Loucy (cell line): ENCODE data around the gene CUX1.

ENCODE experiments used
- EZH2phosphoT487 ChIP-seq: fragments of 200-600 bp; IDR thresholded peaks from 2 replicates; pipeline ENCODE4 v1.6.1; 2018; ENCODE audit warnings: antibody characterized with exemption, mild to moderate bottlenecking, moderate library complexity, borderline replicate concordance
- TF ChIP-seq, protein P1 (sequence below): fragments of 200-600 bp; sonication (generic); conservative IDR thresholded peaks from 2 replicates; pipeline ENCODE4 v1.5.1; 2014; ENCODE audit warnings: mild to moderate bottlenecking, antibody characterized with exemption, low read length

DNA sequence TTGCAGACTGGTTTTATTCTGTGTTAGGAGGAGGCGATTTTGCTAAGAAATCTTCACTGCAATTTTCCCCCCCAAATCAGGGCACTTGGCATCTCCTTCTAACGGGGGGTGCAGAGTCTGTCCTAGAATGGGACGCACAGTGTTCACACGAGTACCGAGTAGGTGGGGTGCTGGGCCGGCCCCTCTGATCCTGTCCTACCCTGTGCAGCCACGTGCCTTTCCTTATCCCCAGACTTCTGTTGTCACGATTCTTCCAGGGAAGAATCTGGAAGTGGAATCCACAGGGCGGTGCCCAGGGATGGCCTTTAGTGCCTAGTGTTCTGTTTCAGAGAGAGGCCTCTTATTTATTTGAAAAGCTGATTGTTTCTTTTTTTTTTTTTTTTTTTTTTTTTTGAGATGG is 16.4 kb downstream of the CUX1 start:
- TF ChIP-seq, protein P1, sequence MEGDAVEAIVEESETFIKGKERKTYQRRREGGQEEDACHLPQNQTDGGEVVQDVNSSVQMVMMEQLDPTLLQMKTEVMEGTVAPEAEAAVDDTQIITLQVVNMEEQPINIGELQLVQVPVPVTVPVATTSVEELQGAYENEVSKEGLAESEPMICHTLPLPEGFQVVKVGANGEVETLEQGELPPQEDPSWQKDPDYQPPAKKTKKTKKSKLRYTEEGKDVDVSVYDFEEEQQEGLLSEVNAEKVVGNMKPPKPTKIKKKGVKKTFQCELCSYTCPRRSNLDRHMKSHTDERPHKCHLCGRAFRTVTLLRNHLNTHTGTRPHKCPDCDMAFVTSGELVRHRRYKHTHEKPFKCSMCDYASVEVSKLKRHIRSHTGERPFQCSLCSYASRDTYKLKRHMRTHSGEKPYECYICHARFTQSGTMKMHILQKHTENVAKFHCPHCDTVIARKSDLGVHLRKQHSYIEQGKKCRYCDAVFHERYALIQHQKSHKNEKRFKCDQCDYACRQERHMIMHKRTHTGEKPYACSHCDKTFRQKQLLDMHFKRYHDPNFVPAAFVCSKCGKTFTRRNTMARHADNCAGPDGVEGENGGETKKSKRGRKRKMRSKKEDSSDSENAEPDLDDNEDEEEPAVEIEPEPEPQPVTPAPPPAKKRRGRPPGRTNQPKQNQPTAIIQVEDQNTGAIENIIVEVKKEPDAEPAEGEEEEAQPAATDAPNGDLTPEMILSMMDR, result no peak
- no peak for TF ChIP-seq EZH2phosphoT487
